ENCODE measurements around the gene ADD2.
A peak's percentile ranks its signal among the peaks of the same experiment; 100 is the strongest.
"Not testable (repeated sequence)": the region's sequence is repeated elsewhere in the genome, so short reads cannot be mapped to it uniquely, and the experiment has no call there.

Gene ADD2

DNA sequence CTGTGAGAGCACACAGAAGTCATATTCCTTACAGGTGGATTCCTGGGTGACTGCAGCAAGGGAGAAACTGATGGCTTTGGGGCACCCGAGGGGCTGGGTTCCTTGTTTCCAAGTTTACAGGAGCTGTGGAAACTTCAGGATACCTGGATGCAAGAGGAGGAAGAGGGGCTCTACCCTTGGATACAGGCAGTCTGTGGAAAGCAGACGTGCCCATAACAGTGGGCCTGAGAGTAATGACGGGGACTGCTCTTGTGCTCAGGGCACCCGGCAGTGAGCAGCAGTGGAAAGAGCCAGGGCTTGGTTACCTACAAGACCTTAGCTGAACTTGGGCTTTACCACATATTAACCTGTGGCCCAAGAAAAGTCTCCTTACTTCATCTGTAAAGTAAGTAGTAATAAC, 112.2 kb downstream of the ADD2 start:
- H3K4me1 ChIP-seq (ENCODE audit: control extremely low read depth in 1 of 4, control insufficient read depth in 4 of 4, insufficient read depth in 4 of 4, low read length in 3 of 4) = no peaks in the 10 kb centered on the region
- DNase-seq = no peak
- ChIA-PET POLR2A (no interaction called here), CTCF (interaction anchor here (0.8 to 2.4 kb wide), 14 partner anchors 11 to 351 kb away, joined by 3 to 10 read pairs (median 3); partner anchors contain the start of gene FIGLA)
- no peak overlapping the region for H3K27ac ChIP-seq (ENCODE audit: insufficient read depth in 1 of 2, low read depth in 1 of 2, low read length in 2 of 2, poor library complexity in 1 of 2, severe bottlenecking in 2 of 2)
- peaks cover 2 to 26% (median 22%) of the 10 kb centered on the region in 5 experiments for H3K27me3 ChIP-seq (replicated peaks in 2 of 5; ENCODE audit: control insufficient read depth in 4 of 5, insufficient read depth in 5 of 5, low read length in 4 of 5)
- 79% methylated on average over 3 of the region's 4 CpGs for WGBS (ENCODE audit: insufficient coverage)
- no peaks in the 10 kb centered on the region for H3K9me3 ChIP-seq (ENCODE audit: control extremely low read depth in 1 of 5, control insufficient read depth in 4 of 5, insufficient read depth in 2 of 5, low read depth in 1 of 5, low read length in 4 of 5)
- no peak overlapping the region for H3K4me3 ChIP-seq (ENCODE audit: control insufficient read depth in 1 of 7, extremely low read depth in 1 of 7, insufficient read depth in 4 of 7, low read depth in 2 of 7, low read length in 6 of 7)
- no peaks in the 10 kb centered on the region for H3K36me3 ChIP-seq (ENCODE audit: control insufficient read depth in 4 of 4, insufficient read depth in 4 of 4, low read length in 3 of 4)

DNA sequence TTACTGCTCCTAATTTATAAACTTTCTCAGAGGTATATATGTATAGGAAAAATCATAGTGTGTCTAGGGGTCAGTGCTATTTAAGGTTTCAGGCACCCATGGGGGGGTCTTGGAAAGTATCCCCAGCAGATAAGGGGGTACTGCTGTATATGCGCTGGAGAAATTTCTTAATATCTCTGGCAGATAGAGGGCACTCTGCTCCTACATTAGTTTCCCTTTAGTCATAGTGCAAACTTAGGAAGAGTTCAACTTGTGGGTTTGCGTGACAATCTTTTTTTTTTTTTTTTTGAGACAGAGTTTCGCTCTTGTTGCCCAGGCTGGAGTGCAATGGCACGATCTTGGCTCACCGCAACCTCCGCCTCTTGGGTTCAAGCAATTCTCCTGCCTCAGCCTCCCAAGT, 112.8 kb downstream of the ADD2 start:
- H3K27ac ChIP-seq (ENCODE audit: insufficient read depth in 1 of 2, low read depth in 1 of 2, low read length in 2 of 2, poor library complexity in 1 of 2, severe bottlenecking in 2 of 2); H3K4me1 ChIP-seq (ENCODE audit: control extremely low read depth in 1 of 4, control insufficient read depth in 4 of 4, insufficient read depth in 4 of 4, low read length in 3 of 4); H3K4me3 ChIP-seq (ENCODE audit: control insufficient read depth in 1 of 7, extremely low read depth in 1 of 7, insufficient read depth in 4 of 7, low read depth in 2 of 7, low read length in 6 of 7); H3K36me3 ChIP-seq (ENCODE audit: control insufficient read depth in 4 of 4, insufficient read depth in 4 of 4, low read length in 3 of 4); POLR2A ChIA-PET; H3K9me3 ChIP-seq (ENCODE audit: control extremely low read depth in 1 of 5, control insufficient read depth in 4 of 5, insufficient read depth in 2 of 5, low read depth in 1 of 5, low read length in 4 of 5): not testable (repeated sequence)
- H3K27me3 ChIP-seq (replicated peaks in 2 of 5; ENCODE audit: control insufficient read depth in 4 of 5, insufficient read depth in 5 of 5, low read length in 4 of 5) = peaks cover 2 to 26% (median 22%) of the 10 kb centered on the region in 5 experiments
- peak; percentile 56 to 71 (median 67) for DNase-seq
- WGBS (ENCODE audit: insufficient coverage) = 8% methylated on average over 2 of the region's 6 CpGs
- CTCF ChIA-PET = interaction anchor here (1.0 to 2.4 kb wide), 5 partner anchors 15 to 328 kb away, joined by 3 to 10 read pairs (median 4); partner anchors contain the start of gene FIGLA

DNA sequence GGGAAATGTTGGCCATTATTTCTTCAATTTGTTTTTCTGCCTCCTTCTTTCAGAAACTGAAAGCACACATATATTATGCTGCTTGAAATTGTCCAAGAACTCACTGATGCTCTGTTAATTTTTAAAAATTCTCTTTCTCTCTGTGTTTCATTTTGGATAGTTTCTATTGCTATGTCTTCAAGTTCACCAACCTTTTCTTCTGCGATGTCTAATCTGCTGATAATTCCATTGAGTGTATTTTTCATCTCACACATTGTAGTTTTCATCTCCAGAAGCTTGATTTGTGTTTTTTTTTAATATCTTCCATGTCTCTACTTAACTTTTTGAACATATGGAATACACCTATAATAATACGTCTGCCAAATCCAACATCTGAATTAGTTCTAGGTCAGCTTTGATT, 116.3 kb downstream of the ADD2 start:
- POLR2A ChIA-PET = no interaction called here

DNA sequence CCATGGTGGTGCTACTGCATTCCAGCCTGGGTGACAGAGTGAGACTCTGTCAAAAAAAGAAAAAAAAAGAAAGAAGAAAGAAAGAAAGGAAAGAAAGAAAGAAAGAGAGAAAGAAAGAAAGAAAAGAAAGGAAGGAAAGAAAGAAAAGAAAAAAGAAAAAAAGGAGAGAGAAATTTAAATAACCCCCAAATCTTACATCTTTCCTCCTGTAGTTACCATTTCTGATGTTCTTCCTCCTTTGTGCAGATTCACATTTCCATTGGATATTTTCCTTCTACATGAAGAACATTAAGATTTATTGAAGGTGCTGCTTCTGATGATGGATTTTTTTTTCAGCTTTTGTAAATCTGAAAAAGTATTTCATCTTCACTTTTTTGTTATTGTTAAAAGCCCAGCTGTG, 117.0 kb downstream of the ADD2 start:
- Histone ChIP-seq H3K4me3 (ENCODE audit: control insufficient read depth in 1 of 7, extremely low read depth in 1 of 7, insufficient read depth in 4 of 7, low read depth in 2 of 7, low read length in 6 of 7) (no peak overlapping the region), H3K9me3 (ENCODE audit: control extremely low read depth in 1 of 5, control insufficient read depth in 4 of 5, insufficient read depth in 2 of 5, low read depth in 1 of 5, low read length in 4 of 5) (no peaks in the 10 kb centered on the region), H3K36me3 (ENCODE audit: control insufficient read depth in 4 of 4, insufficient read depth in 4 of 4, low read length in 3 of 4) (no peaks in the 10 kb centered on the region), H3K4me1 (ENCODE audit: control extremely low read depth in 1 of 4, control insufficient read depth in 4 of 4, insufficient read depth in 4 of 4, low read length in 3 of 4) (no peaks in the 10 kb centered on the region), H3K27ac (ENCODE audit: insufficient read depth in 1 of 2, low read depth in 1 of 2, low read length in 2 of 2, poor library complexity in 1 of 2, severe bottlenecking in 2 of 2) (no peak overlapping the region), H3K27me3 (replicated peaks in 2 of 5; ENCODE audit: control insufficient read depth in 4 of 5, insufficient read depth in 5 of 5, low read length in 4 of 5) (peaks cover 0 to 14% (median 10%) of the 10 kb centered on the region in 5 experiments)
- DNase-seq = no peak
- POLR2A ChIA-PET = no interaction called here
- CTCF ChIA-PET = interaction anchor here (1.3 to 10.8 kb wide), 2 partner anchors 310 to 345 kb away, joined by 5 to 132 read pairs; partner anchors contain the start of gene FAM136A

More for the DNA sequence above, 116.3 kb downstream of the ADD2 start:
- DNase-seq = no peak
- WGBS (ENCODE audit: insufficient coverage) = no CpG with 5 or more reads among the region's 2 CpGs
- Histone ChIP-seq H3K4me1 (ENCODE audit: control extremely low read depth in 1 of 4, control insufficient read depth in 4 of 4, insufficient read depth in 4 of 4, low read length in 3 of 4) (no peaks in the 10 kb centered on the region), H3K4me3 (ENCODE audit: control insufficient read depth in 1 of 7, extremely low read depth in 1 of 7, insufficient read depth in 4 of 7, low read depth in 2 of 7, low read length in 6 of 7) (no peak overlapping the region), H3K36me3 (ENCODE audit: control insufficient read depth in 4 of 4, insufficient read depth in 4 of 4, low read length in 3 of 4) (no peaks in the 10 kb centered on the region), H3K27me3 (replicated peaks in 2 of 5; ENCODE audit: control insufficient read depth in 4 of 5, insufficient read depth in 5 of 5, low read length in 4 of 5) (peaks cover 0 to 20% (median 12%) of the 10 kb centered on the region in 5 experiments), H3K27ac (ENCODE audit: insufficient read depth in 1 of 2, low read depth in 1 of 2, low read length in 2 of 2, poor library complexity in 1 of 2, severe bottlenecking in 2 of 2) (no peak overlapping the region), H3K9me3 (ENCODE audit: control extremely low read depth in 1 of 5, control insufficient read depth in 4 of 5, insufficient read depth in 2 of 5, low read depth in 1 of 5, low read length in 4 of 5) (no peaks in the 10 kb centered on the region)
- CTCF ChIA-PET = interaction anchor here (1.3 to 10.8 kb wide), 2 partner anchors 311 to 346 kb away, joined by 5 to 132 read pairs; partner anchors contain the start of gene FAM136A

DNA sequence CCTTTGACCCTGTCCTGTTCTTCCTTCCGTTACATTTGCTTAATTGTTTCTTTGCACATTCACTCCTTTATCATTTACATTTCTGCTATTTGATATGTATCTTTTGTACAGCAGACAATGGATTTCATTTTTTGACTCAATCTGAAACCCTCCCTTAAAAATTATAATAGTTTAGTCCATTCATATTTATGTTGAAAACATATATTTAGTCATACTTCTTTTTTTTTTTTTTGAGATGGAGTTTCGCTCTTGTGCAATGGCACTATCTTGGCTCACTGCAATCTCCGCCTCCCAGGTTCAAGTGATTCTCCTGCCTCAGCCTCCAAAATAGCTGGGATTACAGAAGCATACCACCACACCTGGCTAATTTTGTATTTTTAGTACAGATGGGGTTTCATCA, 119.0 kb downstream of the ADD2 start:
- no peak for DNase-seq
- H3K27me3 ChIP-seq (replicated peaks in 2 of 5; ENCODE audit: control insufficient read depth in 4 of 5, insufficient read depth in 5 of 5, low read length in 4 of 5) = peaks cover 0 to 7% (median 3%) of the 10 kb centered on the region in 5 experiments
- H3K36me3 ChIP-seq (ENCODE audit: control insufficient read depth in 4 of 4, insufficient read depth in 4 of 4, low read length in 3 of 4) = no peaks in the 10 kb centered on the region
- WGBS (ENCODE audit: insufficient coverage) = 100% methylated on average over 1 of the region's 3 CpGs
- H3K4me3 ChIP-seq (ENCODE audit: control insufficient read depth in 1 of 7, extremely low read depth in 1 of 7, insufficient read depth in 4 of 7, low read depth in 2 of 7, low read length in 6 of 7) = no peak overlapping the region
- POLR2A ChIA-PET = no interaction called here
- no peak overlapping the region for H3K27ac ChIP-seq (ENCODE audit: insufficient read depth in 1 of 2, low read depth in 1 of 2, low read length in 2 of 2, poor library complexity in 1 of 2, severe bottlenecking in 2 of 2)
- no peaks in the 10 kb centered on the region for H3K4me1 ChIP-seq (ENCODE audit: control extremely low read depth in 1 of 4, control insufficient read depth in 4 of 4, insufficient read depth in 4 of 4, low read length in 3 of 4)
- CTCF ChIA-PET = interaction anchor here (0.6 to 10.8 kb wide), 7 partner anchors 17 to 446 kb away, joined by 3 to 132 read pairs (median 4); partner anchors contain the start of gene FAM136A
- no peaks in the 10 kb centered on the region for H3K9me3 ChIP-seq (ENCODE audit: control extremely low read depth in 1 of 5, control insufficient read depth in 4 of 5, insufficient read depth in 2 of 5, low read depth in 1 of 5, low read length in 4 of 5)

DNA sequence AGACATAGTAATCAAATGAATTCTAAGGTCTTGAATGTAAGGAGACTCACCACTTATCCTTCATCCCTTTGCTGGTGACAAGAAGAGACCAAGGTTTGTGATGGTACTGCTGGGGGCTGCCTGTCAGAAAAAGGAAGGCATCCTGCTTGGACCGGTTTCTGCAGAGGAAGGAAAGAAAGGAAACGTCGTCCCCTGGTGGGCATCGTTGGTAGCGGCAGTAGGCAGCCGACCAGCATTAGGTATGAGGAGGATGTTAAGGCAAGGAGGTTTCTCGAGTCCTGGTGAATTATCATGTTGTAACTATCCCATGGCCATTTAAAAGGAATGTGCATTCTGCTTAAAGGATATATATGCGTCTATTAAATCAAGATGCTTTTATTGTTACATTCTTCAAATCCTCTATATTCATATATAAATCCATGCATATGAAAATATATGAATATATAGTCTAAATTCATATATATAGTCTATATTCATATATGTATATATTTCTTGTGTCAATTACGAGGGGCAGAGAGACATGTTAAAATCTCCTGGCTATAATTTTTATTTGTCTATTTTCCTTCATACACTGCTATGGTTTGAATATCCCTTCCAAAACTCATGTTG, 120.0 kb downstream of the ADD2 start:
- 0% methylated on average over 6 of the region's 9 CpGs for WGBS (ENCODE audit: insufficient coverage)

DNA sequence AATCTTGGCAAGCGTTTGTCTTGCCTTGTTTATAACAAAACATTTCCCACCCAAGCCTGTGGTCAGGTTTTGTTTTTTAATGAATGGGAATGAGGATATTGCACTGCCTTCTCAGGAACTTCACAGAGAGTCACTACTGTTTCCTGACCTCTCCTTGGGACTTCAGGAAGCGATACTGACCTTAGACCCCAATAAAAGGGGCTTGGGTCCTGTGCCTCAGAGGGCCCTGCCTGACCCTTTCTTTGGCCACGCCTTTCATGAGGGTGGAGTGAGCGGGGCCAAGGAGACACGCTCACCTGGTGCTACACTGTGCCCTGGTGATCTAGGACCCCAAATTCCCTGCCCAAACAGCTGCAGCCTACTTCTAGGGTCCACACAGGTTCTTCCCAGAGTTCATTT, 121.6 kb downstream of the ADD2 start:
- no peaks in the 10 kb centered on the region for H3K36me3 ChIP-seq (ENCODE audit: control insufficient read depth in 4 of 4, insufficient read depth in 4 of 4, low read length in 3 of 4)
- H3K4me3 ChIP-seq (ENCODE audit: control insufficient read depth in 1 of 7, extremely low read depth in 1 of 7, insufficient read depth in 4 of 7, low read depth in 2 of 7, low read length in 6 of 7) = no peak overlapping the region
- CTCF ChIA-PET = interaction anchor here (0.7 to 10.8 kb wide), 11 partner anchors 9 to 347 kb away, joined by 3 to 132 read pairs (median 6); partner anchors contain the start of genes ADD2 and FAM136A
- WGBS (ENCODE audit: insufficient coverage) = 100% methylated on average over 4 of the region's 5 CpGs
- peaks cover 0 to 3% (median 0%) of the 10 kb centered on the region in 5 experiments for H3K27me3 ChIP-seq (replicated peaks in 2 of 5; ENCODE audit: control insufficient read depth in 4 of 5, insufficient read depth in 5 of 5, low read length in 4 of 5)
- no peaks in the 10 kb centered on the region for H3K4me1 ChIP-seq (ENCODE audit: control extremely low read depth in 1 of 4, control insufficient read depth in 4 of 4, insufficient read depth in 4 of 4, low read length in 3 of 4)
- no peak for DNase-seq
- no peaks in the 10 kb centered on the region for H3K9me3 ChIP-seq (ENCODE audit: control extremely low read depth in 1 of 5, control insufficient read depth in 4 of 5, insufficient read depth in 2 of 5, low read depth in 1 of 5, low read length in 4 of 5)
- POLR2A ChIA-PET = no interaction called here
- no peak overlapping the region for H3K27ac ChIP-seq (ENCODE audit: insufficient read depth in 1 of 2, low read depth in 1 of 2, low read length in 2 of 2, poor library complexity in 1 of 2, severe bottlenecking in 2 of 2)

More for the DNA sequence above, 120.0 kb downstream of the ADD2 start:
- H3K27me3 ChIP-seq (replicated peaks in 2 of 5; ENCODE audit: control insufficient read depth in 4 of 5, insufficient read depth in 5 of 5, low read length in 4 of 5) = peaks cover 0 to 5% (median 3%) of the 10 kb centered on the region in 5 experiments
- no peaks in the 10 kb centered on the region for H3K36me3 ChIP-seq (ENCODE audit: control insufficient read depth in 4 of 4, insufficient read depth in 4 of 4, low read length in 3 of 4)
- peak; percentile 69 to 84 (median 76) for DNase-seq
- no peaks in the 10 kb centered on the region for H3K9me3 ChIP-seq (ENCODE audit: control extremely low read depth in 1 of 5, control insufficient read depth in 4 of 5, insufficient read depth in 2 of 5, low read depth in 1 of 5, low read length in 4 of 5)
- H3K27ac ChIP-seq (ENCODE audit: insufficient read depth in 1 of 2, low read depth in 1 of 2, low read length in 2 of 2, poor library complexity in 1 of 2, severe bottlenecking in 2 of 2) = no peak overlapping the region
- ChIA-PET CTCF (interaction anchor here (0.6 to 10.8 kb wide), 12 partner anchors 12 to 392 kb away, joined by 3 to 132 read pairs (median 4); partner anchors contain the start of gene FAM136A), POLR2A (no interaction called here)
- no peak overlapping the region for H3K4me3 ChIP-seq (ENCODE audit: control insufficient read depth in 1 of 7, extremely low read depth in 1 of 7, insufficient read depth in 4 of 7, low read depth in 2 of 7, low read length in 6 of 7)
- H3K4me1 ChIP-seq (ENCODE audit: control extremely low read depth in 1 of 4, control insufficient read depth in 4 of 4, insufficient read depth in 4 of 4, low read length in 3 of 4) = no peaks in the 10 kb centered on the region

All from common myeloid progenitor, CD34-positive (primary cell).